Smooth muscle cell (in vitro differentiated cells): Measurements from ENCODE around the gene MAVS. TPM values are rescaled to one million over a fixed set of nuclear protein-coding genes. Genes with fewer than 3 reads are reported as not detected.

Experiments
- DNase-seq: peaks from one replicate; lab custom pipeline; 2025; ENCODE audit not compliant: unreplicated experiment; lab: John Stamatoyannopoulos, UW
- H2AFZ ChIP-seq: fragments of 200-600 bp; sonication (generic); 2 replicates; pipeline ENCODE4 v1.6.0; 2016; ENCODE audit warnings: antibody characterized with exemption, low read depth, mild to moderate bottlenecking
- H3F3A ChIP-seq: fragments of 200-600 bp; sonication (generic); 2 replicates; pipeline ENCODE4 v1.6.0; 2017; ENCODE audit warnings: antibody characterized with exemption, low read depth
- H3K27ac ChIP-seq: fragments of 200-600 bp; sonication (generic); 2 replicates; pipeline ENCODE4 v1.5.1; 2016; ENCODE audit warnings: low read depth, mild to moderate bottlenecking
- H3K27me3 ChIP-seq: fragments of 200-600 bp; sonication (generic); 2 replicates; pipeline ENCODE4 v1.6.1; 2016; ENCODE audit warnings: low read depth, mild to moderate bottlenecking
- H3K36me3 ChIP-seq: fragments of 200-600 bp; sonication (generic); 2 replicates; pipeline ENCODE4 v1.5.1; 2016; ENCODE audit warnings: low read depth
- H3K4me1 ChIP-seq: fragments of 200-600 bp; sonication (generic); 2 replicates; pipeline ENCODE4 v1.5.1; 2016; ENCODE audit warnings: low read depth
- H3K4me2 ChIP-seq: fragments of 200-600 bp; sonication (generic); 2 replicates; pipeline ENCODE4 v1.6.0; 2016; ENCODE audit warnings: mild to moderate bottlenecking
- H3K4me3 ChIP-seq: fragments of 200-600 bp; sonication (generic); 2 replicates; pipeline ENCODE4 v1.5.1; 2016; ENCODE audit warnings: mild to moderate bottlenecking
- H3K79me2 ChIP-seq: fragments of 200-600 bp; sonication (generic); 2 replicates; pipeline ENCODE4 v1.6.0; 2016; ENCODE audit warnings: low read depth, mild to moderate bottlenecking
- H3K9ac ChIP-seq: fragments of 200-600 bp; sonication (generic); 2 replicates; pipeline ENCODE4 v1.6.0; 2016; ENCODE audit warnings: low read depth
- H3K9me3 ChIP-seq: fragments of 200-600 bp; sonication (generic); replicated peaks from 2 replicates; pipeline ENCODE4 v1.5.1; 2016; ENCODE audit warnings: low read depth
- H4K20me1 ChIP-seq: fragments of 200-600 bp; sonication (generic); 2 replicates; pipeline ENCODE4 v1.6.0; 2016; ENCODE audit warnings: low read depth
- WGBS: methylation state at CpG from one replicate; pipeline ENCODE4 v1.1.7; 2016; ENCODE audit warnings: low lambda C conversion rate; 5-methylcytosine and 5-hydroxymethylcytosine counted together
- polyA plus RNA-seq: library from polyadenylated mRNA; unstranded; fragments of >200 nt; fragmentation: Nextera tagmentation; extraction: Ambion mirVana; gene quantifications from 2 replicates; pipeline ENCODE4 v1.2.1, GENCODE V29; 2016
- total RNA-seq: library from RNA; depleted of rRNA; stranded (reverse); fragments of >200 nt; gene quantifications from 2 replicates; pipeline ENCODE4 v1.2.3, GENCODE V29; 2014
- TF ChIP-seq, protein P1 (sequence below): fragments of 200-600 bp; sonication (generic); IDR thresholded peaks from 2 replicates; pipeline ENCODE4 v1.5.1; 2017; ENCODE audit warnings: borderline replicate concordance, mild to moderate bottlenecking, antibody characterized with exemption; ENCODE audit not compliant: insufficient read depth, poor library complexity, severe bottlenecking

The MAVS gene
- total and polyA plus RNA-seq, 2 experiments from 2014 or later: 7.8 to 12.5 TPM

GRCh38 chr20:3818155-3819151 is 28.2 kb upstream of the MAVS start:
- no peak overlapping the region for H3K27ac ChIP-seq
- TF ChIP-seq, protein P1, sequence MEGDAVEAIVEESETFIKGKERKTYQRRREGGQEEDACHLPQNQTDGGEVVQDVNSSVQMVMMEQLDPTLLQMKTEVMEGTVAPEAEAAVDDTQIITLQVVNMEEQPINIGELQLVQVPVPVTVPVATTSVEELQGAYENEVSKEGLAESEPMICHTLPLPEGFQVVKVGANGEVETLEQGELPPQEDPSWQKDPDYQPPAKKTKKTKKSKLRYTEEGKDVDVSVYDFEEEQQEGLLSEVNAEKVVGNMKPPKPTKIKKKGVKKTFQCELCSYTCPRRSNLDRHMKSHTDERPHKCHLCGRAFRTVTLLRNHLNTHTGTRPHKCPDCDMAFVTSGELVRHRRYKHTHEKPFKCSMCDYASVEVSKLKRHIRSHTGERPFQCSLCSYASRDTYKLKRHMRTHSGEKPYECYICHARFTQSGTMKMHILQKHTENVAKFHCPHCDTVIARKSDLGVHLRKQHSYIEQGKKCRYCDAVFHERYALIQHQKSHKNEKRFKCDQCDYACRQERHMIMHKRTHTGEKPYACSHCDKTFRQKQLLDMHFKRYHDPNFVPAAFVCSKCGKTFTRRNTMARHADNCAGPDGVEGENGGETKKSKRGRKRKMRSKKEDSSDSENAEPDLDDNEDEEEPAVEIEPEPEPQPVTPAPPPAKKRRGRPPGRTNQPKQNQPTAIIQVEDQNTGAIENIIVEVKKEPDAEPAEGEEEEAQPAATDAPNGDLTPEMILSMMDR: peak; percentile 53
- H3F3A ChIP-seq: peaks cover 6% of the 10 kb centered on the region

DNA sequence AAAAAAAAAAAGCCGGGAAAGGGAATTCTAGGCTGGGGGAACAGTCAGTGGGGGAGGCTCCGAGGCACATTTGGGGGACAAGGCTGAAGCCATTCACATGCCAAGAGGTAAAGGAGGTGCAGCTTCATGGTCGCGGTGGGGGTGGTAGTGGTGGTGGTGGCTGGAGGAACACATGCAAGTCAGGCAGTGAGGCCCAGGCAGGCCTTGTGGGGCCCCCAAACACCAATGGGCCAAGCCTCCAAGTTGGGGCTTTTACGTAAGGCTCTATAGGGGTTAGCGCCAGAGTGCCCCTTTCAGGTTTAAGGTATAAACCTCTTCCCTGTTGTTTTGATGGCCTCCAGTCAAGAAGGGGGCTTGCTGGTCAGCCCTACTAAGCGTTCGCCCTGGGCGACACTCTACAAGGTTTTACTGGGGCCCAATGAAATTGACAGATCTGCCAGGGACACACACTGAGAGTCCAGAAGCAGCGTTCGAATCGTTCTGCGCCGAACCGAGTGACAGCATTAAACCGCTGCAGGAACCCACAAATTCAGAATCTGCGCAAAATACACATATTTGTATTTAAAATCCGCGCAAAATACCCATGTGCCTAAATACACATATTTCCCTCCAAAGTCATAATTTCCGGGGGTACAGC is 27.1 kb upstream of the MAVS start:
- TF ChIP-seq, protein P1: no peak
- DNase-seq: no peak
- WGBS: 81% methylated on average over 20 of the region's 20 CpGs
- Histone ChIP-seq H3K4me1 (peaks cover 11% of the 10 kb centered on the region), H3K27me3 (no peaks in the 10 kb centered on the region), H3K27ac (peak overlapping the region; percentile 100), H3K4me2 (peak overlapping the region; percentile 100), H3K36me3 (no peaks in the 10 kb centered on the region), H2AFZ (no peak overlapping the region), H4K20me1 (no peaks in the 10 kb centered on the region), H3K4me3 (peak overlapping the region; percentile 100), H3F3A (peaks cover 6% of the 10 kb centered on the region), H3K9me3 (no peaks in the 10 kb centered on the region), H3K79me2 (peaks cover 8% of the 10 kb centered on the region), H3K9ac (peak overlapping the region; percentile 100)

More at GRCh38 chr20:3818155-3819151, 28.2 kb upstream of the MAVS start:
- peaks cover 8% of the 10 kb centered on the region for H3K79me2 ChIP-seq
- no peaks in the 10 kb centered on the region for H3K27me3 ChIP-seq
- no peak overlapping the region for H3K4me2 ChIP-seq
- H4K20me1 ChIP-seq: no peaks in the 10 kb centered on the region
- H3K9me3 ChIP-seq: no peaks in the 10 kb centered on the region
- peak; percentile 31 for DNase-seq
- H3K9ac ChIP-seq: no peak overlapping the region
- WGBS: 87% methylated on average over 8 of the region's 8 CpGs
- no peak overlapping the region for H2AFZ ChIP-seq
- peaks cover 11% of the 10 kb centered on the region for H3K4me1 ChIP-seq
- H3K4me3 ChIP-seq: no peak overlapping the region
- H3K36me3 ChIP-seq: no peaks in the 10 kb centered on the region

DNA sequence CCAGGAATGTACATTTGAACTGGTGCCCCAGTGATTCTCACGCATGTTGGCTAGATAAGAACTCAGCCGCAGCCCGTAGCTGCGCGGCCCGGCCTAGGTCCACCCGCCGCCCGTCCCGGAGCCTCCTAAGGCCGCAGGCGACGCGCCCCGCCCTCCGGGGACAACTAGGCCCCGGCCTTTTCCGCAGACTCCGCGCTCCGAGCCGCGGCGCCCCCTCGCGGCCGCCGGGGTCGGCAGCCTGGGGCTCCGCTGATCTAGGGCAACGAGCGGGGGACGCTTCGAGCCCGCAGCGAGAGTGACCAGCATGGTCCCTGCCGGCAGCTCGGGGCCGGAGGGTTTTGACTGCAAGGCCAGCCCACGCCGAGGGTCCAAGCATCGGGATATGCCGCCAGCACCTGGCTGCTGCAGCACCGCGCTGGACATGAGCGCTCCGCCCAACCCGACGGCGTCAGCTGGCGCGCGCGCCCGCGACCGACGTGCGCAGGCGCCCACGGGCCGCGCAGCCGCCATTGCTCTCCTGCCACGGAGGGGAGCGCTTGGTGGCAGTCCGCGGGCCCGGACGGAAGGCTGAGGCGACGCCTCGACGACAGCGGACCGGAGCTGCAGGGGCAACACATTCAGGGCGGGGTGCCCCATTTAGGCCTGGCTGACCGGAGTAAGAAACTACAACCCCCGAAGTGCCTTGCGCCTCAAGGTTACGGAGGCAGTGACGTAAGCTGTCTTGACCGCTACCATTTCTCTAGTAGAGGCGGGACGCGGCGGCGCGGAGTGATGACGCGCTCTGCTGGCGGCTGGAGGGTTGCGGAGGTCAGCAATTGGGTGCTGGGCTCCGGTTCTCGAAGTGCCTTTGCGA is 26.4 kb upstream of the MAVS start, which contains the start of gene AP5S1:
TSS of gene AP5S1 (plus strand) at position 500 of the 853 bp plus-strand sequence. CDS start 1,571 bp downstream, outside the sequence.
- Histone ChIP-seq H3K27me3 (no peaks in the 10 kb centered on the region), H3K4me2 (peak within 1 kb of the TSS; percentile 100), H3K79me2 (peaks cover 8% of the 10 kb centered on the region), H2AFZ (peak within 1 kb of the TSS; percentile 97), H3K4me3 (peak within 1 kb of the TSS; percentile 100), H3K9ac (peak within 1 kb of the TSS; percentile 100), H3K4me1 (peaks cover 11% of the 10 kb centered on the region), H4K20me1 (no peaks in the 10 kb centered on the region), H3K9me3 (no peaks in the 10 kb centered on the region), H3K36me3 (no peaks in the 10 kb centered on the region), H3F3A (peaks cover 6% of the 10 kb centered on the region), H3K27ac (peak within 1 kb of the TSS; percentile 100)
- WGBS: under 1% methylated on average over 95 of the region's 96 CpGs
- TF ChIP-seq, protein P1: peak; percentile 100
- DNase-seq: peak; percentile 98
